HepG2 (cell line): ENCODE results near the gene CRIP1. TPM values are rescaled to one million over a fixed set of nuclear protein-coding genes. Genes with fewer than 3 reads are reported as not detected.

ENCODE experiments used
- GATAD2A ChIP-seq: IDR thresholded peaks from 2 replicates; pipeline ENCODE4 v1.6.1; 2016
- HNRNPK ChIP-seq: fragments of 200-400 bp; formaldehyde crosslinking; IDR thresholded peaks from 2 replicates; pipeline ENCODE4 v1.6.1; 2018; ENCODE audit warnings: low read length, low read depth, moderate library complexity, mild to moderate bottlenecking; ENCODE audit not compliant: poor library complexity, severe bottlenecking
- HOXA7 ChIP-seq: sonication (generic); formaldehyde crosslinking; IDR thresholded peaks from 2 replicates; pipeline ENCODE4 v1.8.1; 2022; ENCODE audit warnings: mild to moderate bottlenecking, missing genetic modification reagents, moderate library complexity
- KAT8 ChIP-seq: IDR thresholded peaks from 2 replicates; pipeline ENCODE4 v1.6.1; 2016; ENCODE audit warnings: missing genetic modification reagents, missing compliant biosample characterization
- MEF2D ChIP-seq: sonication (generic); formaldehyde crosslinking; IDR thresholded peaks from 2 replicates; pipeline ENCODE4 v1.5.1; 2020; ENCODE audit warnings: mild to moderate bottlenecking, missing genetic modification reagents
- NCOA2 ChIP-seq: sonication (generic); formaldehyde crosslinking; IDR thresholded peaks from 2 replicates; pipeline ENCODE4 v1.8.0; 2022; ENCODE audit warnings: inconsistent platforms
- RAD21 ChIP-seq: fragments of 450-650 bp; formaldehyde crosslinking; IDR thresholded peaks from 2 replicates; pipeline ENCODE4 v1.5.0; 2020; ENCODE audit warnings: mild to moderate bottlenecking
- RFXAP ChIP-seq: sonication (generic); formaldehyde crosslinking; IDR thresholded peaks from 2 replicates; pipeline ENCODE4 v1.4.0; 2020; ENCODE audit warnings: missing genetic modification reagents, borderline replicate concordance
- SPEN ChIP-seq: sonication (generic); formaldehyde crosslinking; IDR thresholded peaks from 2 replicates; pipeline ENCODE4 v1.5.1; 2020; ENCODE audit warnings: low read depth, mild to moderate bottlenecking, missing genetic modification reagents
- TBX2 ChIP-seq: sonication (generic); formaldehyde crosslinking; IDR thresholded peaks from 2 replicates; pipeline ENCODE4 v1.5.0; 2020; ENCODE audit warnings: missing genetic modification reagents, mild to moderate bottlenecking, borderline replicate concordance
- YY1 ChIP-seq: IDR thresholded peaks from 2 replicates; pipeline ENCODE4 v1.6.1; 2011; ENCODE audit warnings: low read length, low read depth, moderate library complexity, mild to moderate bottlenecking; ENCODE audit not compliant: insufficient read depth, insufficient replicate concordance
- ZNF292 ChIP-seq: sonication (generic); formaldehyde crosslinking; IDR thresholded peaks from 2 replicates; pipeline ENCODE4 v1.8.1; 2022; ENCODE audit warnings: mild to moderate bottlenecking, low read depth, missing genetic modification reagents, borderline replicate concordance
- ZNF335 ChIP-seq: sonication (generic); formaldehyde crosslinking; IDR thresholded peaks from 2 replicates; pipeline ENCODE4 v1.4.0; 2020; ENCODE audit warnings: missing genetic modification reagents
- ZNF724P ChIP-seq: sonication (generic); formaldehyde crosslinking; IDR thresholded peaks from 2 replicates; pipeline ENCODE4 v1.8.0; 2022; ENCODE audit warnings: missing genetic modification reagents, borderline replicate concordance
- ZNF777 ChIP-seq: sonication (generic); formaldehyde crosslinking; IDR thresholded peaks from 2 replicates; pipeline ENCODE4 v1.4.0; 2020; ENCODE audit warnings: missing genetic modification reagents
- polyA plus RNA-seq, 8 experiments: library from polyadenylated mRNA; depleted of rRNA in 3 of 8; stranded (reverse) in 7 of 8; unstranded in 1 of 8; fragments of >200 nt; fragmentation: Illumina TruSeq in 4 of 8; extraction: Trizol in 4 of 8; gene quantifications; 2 replicates each; pipeline versions ENCODE4 v1.2.1 to v1.2.3, GENCODE V29; 2011 to 2016; ENCODE audit warnings: low read depth in 4 of 8, missing spikeins in 1 of 8, mixed read lengths in 1 of 8; ENCODE audit not compliant: insufficient read depth in 1 of 8
- total RNA-seq, 5 experiments: library from RNA; depleted of rRNA; stranded (reverse); fragments of >200 nt; fragmentation: Illumina TruSeq; extraction: Trizol; gene quantifications; 2 replicates each; pipeline ENCODE4 v1.2.3, GENCODE V29; 2016; ENCODE audit warnings: low read depth in 1 of 5
- TF ChIP-seq, protein P1 (sequence below): sonication (generic); formaldehyde crosslinking; IDR thresholded peaks from 2 replicates; pipeline ENCODE4 v1.5.1; 2020; ENCODE audit warnings: missing genetic modification reagents, mild to moderate bottlenecking, borderline replicate concordance
- TF ChIP-seq, protein P2 (sequence below): sonication (generic); formaldehyde crosslinking; IDR thresholded peaks from 2 replicates; pipeline ENCODE4 v1.4.0; 2020; ENCODE audit warnings: missing genetic modification reagents
- TF ChIP-seq, protein P3 (sequence below): IDR thresholded peaks from 2 replicates; pipeline ENCODE4 v1.6.1; 2018; ENCODE audit warnings: missing genetic modification reagents
- TF ChIP-seq, protein P4 (sequence below): sonication (generic); formaldehyde crosslinking; IDR thresholded peaks from 2 replicates; pipeline ENCODE4 v1.4.0; 2020; ENCODE audit warnings: missing genetic modification reagents
- TF ChIP-seq, protein P5 (sequence below): sonication (generic); formaldehyde crosslinking; IDR thresholded peaks from 2 replicates; pipeline ENCODE4 v1.5.0; 2020; ENCODE audit warnings: mild to moderate bottlenecking, missing genetic modification reagents, borderline replicate concordance
- TF ChIP-seq, protein P6 (sequence below): IDR thresholded peaks from 2 replicates; pipeline ENCODE4 v1.6.1; 2016; ENCODE audit warnings: low read depth, borderline replicate concordance

CRIP1 gene
- total and polyA plus RNA-seq, 2 of the 13 experiments (the other 11 are each of a cell fraction or from before 2014, with no cell fraction given): 53.9 to 59.5 TPM

DNA sequence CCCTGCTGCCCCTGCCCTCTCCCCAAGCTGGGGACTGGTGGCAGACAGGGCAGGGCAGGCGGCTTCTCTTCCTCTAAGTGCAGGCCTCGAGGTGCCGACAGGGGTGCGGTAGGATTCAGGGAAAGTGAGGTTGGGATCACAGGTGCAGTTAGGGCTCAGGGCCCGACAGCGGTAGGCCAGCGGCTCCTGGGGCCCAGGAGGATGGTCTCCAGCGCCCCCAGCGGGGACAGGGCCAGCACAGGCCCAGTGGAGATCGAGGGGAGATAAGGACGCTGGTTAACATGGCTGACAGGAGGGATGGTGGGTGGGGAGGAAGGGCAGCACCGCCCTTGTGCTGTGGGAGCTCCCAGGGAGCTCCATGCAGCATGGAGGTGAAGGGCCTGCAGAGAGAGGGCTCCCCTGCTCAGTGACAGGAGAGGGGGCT, 935 bp upstream of the CRIP1 start (continued):
- TF ChIP-seq RFXAP (CRISPR knock-in tag) (peak; percentile 26; the same call in 1 of the 2 replicates), KAT8 (peak; percentile 66; the same call in 1 of the 2 replicates), ZNF292 (CRISPR knock-in tag) (0 out of 2 replicates have a peak, but pooled peaks have one; percentile 10), MEF2D (CRISPR knock-in tag) (no peak), ZNF335 (CRISPR knock-in tag) (0 out of 2 replicates have a peak, but pooled peaks have one; percentile 23), GATAD2A (CRISPR knock-in tag) (peak; percentile 75), SPEN (CRISPR knock-in tag) (peak; percentile 74), NCOA2 (0 out of 2 replicates have a peak, but pooled peaks have one; percentile 25), HNRNPK (peak; percentile 11), ZNF777 (CRISPR knock-in tag) (peak; percentile 67), ZNF724P (CRISPR knock-in tag) (no peak), YY1 (peak; percentile 84), RAD21 (CRISPR knock-in tag) (peak; percentile 86), TBX2 (CRISPR knock-in tag) (peak; percentile 59; the same call in 1 of the 2 replicates), HOXA7 (CRISPR knock-in tag) (no peak)
- TF ChIP-seq, protein P1, sequence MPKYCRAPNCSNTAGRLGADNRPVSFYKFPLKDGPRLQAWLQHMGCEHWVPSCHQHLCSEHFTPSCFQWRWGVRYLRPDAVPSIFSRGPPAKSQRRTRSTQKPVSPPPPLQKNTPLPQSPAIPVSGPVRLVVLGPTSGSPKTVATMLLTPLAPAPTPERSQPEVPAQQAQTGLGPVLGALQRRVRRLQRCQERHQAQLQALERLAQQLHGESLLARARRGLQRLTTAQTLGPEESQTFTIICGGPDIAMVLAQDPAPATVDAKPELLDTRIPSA: no peak
- TF ChIP-seq, protein P2, sequence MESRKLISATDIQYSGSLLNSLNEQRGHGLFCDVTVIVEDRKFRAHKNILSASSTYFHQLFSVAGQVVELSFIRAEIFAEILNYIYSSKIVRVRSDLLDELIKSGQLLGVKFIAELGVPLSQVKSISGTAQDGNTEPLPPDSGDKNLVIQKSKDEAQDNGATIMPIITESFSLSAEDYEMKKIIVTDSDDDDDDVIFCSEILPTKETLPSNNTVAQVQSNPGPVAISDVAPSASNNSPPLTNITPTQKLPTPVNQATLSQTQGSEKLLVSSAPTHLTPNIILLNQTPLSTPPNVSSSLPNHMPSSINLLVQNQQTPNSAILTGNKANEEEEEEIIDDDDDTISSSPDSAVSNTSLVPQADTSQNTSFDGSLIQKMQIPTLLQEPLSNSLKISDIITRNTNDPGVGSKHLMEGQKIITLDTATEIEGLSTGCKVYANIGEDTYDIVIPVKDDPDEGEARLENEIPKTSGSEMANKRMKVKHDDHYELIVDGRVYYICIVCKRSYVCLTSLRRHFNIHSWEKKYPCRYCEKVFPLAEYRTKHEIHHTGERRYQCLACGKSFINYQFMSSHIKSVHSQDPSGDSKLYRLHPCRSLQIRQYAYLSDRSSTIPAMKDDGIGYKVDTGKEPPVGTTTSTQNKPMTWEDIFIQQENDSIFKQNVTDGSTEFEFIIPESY (CRISPR knock-in tag): peak; percentile 52; the same call in 1 of the 2 replicates
- TF ChIP-seq, protein P3, sequence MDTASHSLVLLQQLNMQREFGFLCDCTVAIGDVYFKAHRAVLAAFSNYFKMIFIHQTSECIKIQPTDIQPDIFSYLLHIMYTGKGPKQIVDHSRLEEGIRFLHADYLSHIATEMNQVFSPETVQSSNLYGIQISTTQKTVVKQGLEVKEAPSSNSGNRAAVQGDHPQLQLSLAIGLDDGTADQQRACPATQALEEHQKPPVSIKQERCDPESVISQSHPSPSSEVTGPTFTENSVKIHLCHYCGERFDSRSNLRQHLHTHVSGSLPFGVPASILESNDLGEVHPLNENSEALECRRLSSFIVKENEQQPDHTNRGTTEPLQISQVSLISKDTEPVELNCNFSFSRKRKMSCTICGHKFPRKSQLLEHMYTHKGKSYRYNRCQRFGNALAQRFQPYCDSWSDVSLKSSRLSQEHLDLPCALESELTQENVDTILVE: peak; percentile 66; the same call in 1 of the 2 replicates
- TF ChIP-seq, protein P4, sequence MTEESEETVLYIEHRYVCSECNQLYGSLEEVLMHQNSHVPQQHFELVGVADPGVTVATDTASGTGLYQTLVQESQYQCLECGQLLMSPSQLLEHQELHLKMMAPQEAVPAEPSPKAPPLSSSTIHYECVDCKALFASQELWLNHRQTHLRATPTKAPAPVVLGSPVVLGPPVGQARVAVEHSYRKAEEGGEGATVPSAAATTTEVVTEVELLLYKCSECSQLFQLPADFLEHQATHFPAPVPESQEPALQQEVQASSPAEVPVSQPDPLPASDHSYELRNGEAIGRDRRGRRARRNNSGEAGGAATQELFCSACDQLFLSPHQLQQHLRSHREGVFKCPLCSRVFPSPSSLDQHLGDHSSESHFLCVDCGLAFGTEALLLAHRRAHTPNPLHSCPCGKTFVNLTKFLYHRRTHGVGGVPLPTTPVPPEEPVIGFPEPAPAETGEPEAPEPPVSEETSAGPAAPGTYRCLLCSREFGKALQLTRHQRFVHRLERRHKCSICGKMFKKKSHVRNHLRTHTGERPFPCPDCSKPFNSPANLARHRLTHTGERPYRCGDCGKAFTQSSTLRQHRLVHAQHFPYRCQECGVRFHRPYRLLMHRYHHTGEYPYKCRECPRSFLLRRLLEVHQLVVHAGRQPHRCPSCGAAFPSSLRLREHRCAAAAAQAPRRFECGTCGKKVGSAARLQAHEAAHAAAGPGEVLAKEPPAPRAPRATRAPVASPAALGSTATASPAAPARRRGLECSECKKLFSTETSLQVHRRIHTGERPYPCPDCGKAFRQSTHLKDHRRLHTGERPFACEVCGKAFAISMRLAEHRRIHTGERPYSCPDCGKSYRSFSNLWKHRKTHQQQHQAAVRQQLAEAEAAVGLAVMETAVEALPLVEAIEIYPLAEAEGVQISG: peak; percentile 50
- TF ChIP-seq, protein P5, sequence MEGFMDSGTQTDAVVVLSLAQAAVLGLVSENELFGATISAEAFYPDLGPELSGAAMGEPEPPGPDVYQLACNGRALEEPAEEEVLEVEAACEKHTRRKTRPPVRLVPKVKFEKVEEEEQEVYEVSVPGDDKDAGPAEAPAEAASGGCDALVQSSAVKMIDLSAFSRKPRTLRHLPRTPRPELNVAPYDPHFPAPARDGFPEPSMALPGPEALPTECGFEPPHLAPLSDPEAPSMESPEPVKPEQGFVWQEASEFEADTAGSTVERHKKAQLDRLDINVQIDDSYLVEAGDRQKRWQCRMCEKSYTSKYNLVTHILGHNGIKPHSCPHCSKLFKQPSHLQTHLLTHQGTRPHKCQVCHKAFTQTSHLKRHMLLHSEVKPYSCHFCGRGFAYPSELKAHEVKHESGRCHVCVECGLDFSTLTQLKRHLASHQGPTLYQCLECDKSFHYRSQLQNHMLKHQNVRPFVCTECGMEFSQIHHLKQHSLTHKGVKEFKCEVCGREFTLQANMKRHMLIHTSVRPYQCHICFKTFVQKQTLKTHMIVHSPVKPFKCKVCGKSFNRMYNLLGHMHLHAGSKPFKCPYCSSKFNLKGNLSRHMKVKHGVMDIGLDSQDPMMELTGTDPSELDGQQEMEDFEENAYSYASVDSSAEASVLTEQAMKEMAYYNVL: no peak
- TF ChIP-seq, protein P6, sequence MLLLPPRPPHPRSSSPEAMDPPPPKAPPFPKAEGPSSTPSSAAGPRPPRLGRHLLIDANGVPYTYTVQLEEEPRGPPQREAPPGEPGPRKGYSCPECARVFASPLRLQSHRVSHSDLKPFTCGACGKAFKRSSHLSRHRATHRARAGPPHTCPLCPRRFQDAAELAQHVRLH: peak; percentile 73; the same call in 1 of the 2 replicates
